C1 segment of cervical spinal cord (tissue), 14 donors: Measurements from ENCODE around the gene CNPPD1.

Source experiments
- DNase-seq, 14 donors: peaks; one replicate each; lab custom pipeline; 2025; lab: John Stamatoyannopoulos, UW

The CNPPD1 gene

DNA sequence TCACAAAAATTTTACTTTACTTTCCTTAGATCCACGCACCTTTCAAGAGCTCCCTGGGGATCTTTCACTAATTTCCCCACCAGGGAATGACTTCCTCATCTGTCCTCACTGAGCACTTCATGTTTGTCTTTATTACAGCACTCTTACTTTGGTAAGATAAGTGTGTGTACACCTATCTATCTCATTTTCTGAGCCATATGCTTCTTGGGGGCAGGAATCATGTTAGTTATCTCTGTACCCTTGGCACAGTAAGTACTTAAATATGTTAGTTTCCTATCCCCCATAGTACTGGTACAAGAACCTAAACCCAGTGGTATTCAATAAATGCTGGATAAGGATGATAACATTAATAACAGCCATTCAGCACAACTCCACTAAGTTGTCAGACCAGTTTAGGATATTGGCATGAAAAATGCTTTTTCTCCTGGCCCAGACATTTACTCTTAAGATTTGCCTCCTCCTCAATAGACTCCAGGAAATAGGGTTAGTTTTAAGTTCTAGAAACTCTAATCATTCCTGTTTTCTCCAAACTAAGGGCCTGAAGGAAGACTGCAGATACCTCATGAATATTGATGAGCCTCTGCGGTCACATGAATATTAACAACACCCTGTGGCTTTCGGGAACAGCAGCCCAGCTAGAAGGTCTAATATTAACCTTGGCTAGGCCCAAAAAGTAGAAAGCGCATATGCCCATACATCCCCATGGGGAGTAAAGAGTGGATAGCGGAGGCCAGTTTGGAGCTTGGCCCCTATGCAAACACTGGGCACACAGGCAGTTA lies 54.3 kb downstream of the CNPPD1 start:
- DNase-seq, result no peak
